ENCODE measurements around the gene PMM2.
"Not testable (repeated sequence)": the region's sequence is repeated elsewhere in the genome, so short reads cannot be mapped to it uniquely, and the experiment has no call there.

The PMM2 gene

DNA sequence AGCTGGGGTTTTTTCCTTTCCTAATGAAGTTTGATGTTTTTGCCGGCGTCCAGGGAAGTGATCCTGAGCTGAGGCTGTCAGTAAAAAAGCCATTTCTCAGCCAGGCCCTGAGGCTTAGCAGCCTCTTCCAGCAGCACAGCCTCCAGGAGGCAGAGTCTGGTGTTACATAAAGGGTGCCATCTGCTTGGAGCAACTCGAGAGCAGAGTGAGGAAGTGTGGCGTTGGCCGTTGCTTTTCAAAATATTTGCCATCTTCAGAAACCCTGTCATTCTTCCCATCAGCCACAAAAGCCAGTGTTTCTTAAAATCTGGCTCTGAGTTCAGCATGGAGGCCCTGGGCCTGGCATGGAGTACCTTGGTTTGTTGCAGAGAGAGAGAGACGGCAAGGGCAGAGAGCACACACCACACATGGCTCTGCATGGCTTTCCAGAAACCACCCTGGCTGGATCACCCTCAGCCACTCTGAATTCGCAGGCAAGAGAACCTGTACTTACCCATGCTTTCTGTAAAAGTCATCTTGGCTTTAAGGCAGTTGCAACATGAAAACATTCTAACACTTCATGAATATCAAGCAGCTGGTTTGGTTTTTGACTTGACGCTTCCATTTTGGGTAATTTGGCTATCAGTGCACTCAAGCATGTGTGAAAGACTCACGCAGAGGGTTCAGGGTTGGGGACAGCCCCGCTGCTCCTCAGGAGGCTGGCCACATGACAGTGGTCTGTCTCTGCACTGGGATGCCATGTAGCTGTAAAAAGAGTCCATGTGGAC lies 21.0 kb downstream of the PMM2 start:
- no peak for DNase-seq (ENCODE audit: low read depth)

DNA sequence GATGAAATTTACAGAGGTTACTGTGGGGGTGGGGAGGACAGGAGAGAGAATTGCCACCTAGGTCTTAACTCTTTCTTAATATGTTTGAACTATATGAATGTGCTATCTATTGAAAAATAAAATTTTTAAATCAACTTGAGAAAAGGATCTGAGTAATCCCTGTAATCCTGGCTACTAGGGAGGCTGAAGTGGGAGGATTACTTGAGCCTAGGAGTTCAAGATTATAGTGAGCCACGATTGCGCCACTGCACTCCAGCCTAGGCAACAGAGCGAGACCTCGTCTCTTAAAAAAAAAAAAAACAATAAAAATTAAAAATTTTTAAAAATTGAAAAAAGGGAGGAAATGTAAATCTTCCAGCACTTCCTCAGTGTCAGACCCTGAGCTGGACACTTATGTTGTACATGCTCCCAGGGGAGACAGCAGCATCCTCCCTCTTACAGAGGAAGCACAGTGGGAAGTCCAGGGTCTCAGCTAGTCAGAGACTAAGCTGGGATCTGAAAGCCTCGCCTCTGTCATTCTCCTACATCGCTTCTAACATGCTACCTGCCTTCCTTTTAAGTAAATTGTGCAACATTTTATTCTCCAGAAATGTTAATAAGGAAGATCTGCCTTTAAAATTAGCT lies 21.9 kb downstream of the PMM2 start:
- DNase-seq (ENCODE audit: low read depth), result no peak

- DNase-seq (ENCODE audit: low read depth), result no peak
These were observed 24.8 kb downstream of the PMM2 start for GRCh38 chr16:8822403-8822802.

- DNase-seq (ENCODE audit: low read depth), result no peak
These were observed 28.7 kb downstream of the PMM2 start for GRCh38 chr16:8826278-8826879.

GRCh38 chr16:8828541-8829165 lies 31.0 kb downstream of the PMM2 start:
- DNase-seq (ENCODE audit: low read depth), result no peak

- DNase-seq (ENCODE audit: low read depth), result no peak
These were observed 33.8 kb downstream of the PMM2 start for GRCh38 chr16:8831450-8831849.

DNA sequence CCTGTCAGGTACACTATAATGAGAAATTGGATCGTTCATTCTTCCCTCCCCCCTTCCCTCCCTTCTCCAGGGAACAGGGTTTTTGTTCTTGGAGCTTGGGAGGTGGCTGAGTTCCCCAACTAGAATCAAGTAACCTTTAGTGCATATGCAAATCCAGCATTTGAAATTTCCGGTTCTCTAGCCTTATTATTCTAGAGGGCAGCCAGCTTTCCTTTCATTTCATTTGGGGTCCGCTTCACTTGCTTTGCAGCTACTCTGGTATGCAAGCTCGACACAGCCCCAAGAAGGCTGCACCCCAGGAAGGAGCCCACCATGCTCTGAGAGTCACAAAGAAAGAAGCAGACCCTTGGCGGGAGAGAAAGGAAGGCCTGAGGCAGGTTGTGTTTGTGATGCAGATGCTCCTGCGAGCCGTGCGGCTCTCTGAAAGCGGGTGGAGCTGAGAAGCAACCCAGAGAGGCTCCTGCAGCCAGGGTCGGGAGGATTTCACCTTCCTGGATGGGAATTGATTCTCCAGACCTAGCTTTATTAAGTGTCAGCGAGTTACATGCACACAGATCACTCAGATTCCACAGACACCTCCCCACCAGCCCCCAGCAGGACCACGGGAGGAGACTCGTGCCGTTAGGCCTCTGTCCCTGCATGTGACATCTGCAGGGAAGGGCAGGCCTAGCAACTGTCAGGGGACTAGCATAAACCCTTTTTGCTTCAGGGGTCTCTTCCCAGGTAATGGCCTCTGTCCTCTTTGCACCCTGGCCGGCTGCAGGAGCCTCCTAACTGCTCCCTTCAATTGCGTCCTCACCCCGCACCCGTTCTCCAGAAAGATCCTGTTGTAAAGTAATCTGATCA lies 34.5 kb downstream of the PMM2 start:
- DNase-seq (ENCODE audit: low read depth), result no peak

GRCh38 chr16:8832717-8833105 lies 35.1 kb downstream of the PMM2 start:
- no peak for DNase-seq (ENCODE audit: low read depth)

DNA sequence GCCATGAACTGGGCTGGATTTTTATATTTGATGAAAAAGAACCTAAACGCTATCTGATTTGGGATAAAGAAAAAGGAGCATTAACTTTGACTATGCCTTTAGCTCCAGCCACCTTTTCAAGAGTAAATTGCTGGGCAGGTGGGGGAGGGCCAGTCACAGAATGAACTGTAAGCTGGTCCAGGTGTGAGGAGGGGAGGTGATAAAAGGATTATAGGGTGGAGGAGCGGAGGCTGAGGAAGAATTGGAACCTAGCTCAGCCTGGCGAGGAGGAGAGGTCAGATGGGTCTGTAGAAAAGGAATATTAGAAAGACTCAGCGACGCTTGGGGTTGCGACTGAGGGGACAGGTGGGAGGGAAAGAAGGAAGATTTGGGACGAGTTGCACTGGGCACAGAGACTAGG lies 39.2 kb downstream of the PMM2 start:
- not testable (repeated sequence) for DNase-seq (ENCODE audit: low read depth)

DNA sequence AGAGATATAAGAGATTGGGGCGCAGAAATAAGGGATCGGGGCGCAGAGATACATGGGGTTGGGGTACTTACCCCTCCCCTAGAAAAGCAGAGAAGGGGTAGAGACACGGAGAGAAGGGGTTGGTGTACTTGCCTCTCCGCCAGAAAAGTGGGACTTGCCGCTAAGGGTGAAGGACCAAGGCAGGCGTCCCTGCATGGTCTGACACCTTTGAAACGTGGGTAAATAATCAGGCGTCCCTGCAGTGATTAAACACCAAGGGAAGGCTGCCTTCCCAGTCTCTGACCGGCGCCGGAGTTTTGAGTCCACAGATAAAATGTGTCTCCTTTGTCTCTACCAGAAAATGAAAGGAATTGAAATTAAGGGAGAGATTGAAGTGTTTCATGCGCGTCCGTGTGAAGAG lies 40.0 kb downstream of the PMM2 start:
- not testable (repeated sequence) for DNase-seq (ENCODE audit: low read depth)

- DNase-seq (ENCODE audit: low read depth), result not testable (repeated sequence)
These were observed 44.4 kb downstream of the PMM2 start for GRCh38 chr16:8842016-8842415.

- DNase-seq (ENCODE audit: low read depth), result not testable (repeated sequence)
These were observed 45.7 kb downstream of the PMM2 start for GRCh38 chr16:8843296-8843695.

DNA sequence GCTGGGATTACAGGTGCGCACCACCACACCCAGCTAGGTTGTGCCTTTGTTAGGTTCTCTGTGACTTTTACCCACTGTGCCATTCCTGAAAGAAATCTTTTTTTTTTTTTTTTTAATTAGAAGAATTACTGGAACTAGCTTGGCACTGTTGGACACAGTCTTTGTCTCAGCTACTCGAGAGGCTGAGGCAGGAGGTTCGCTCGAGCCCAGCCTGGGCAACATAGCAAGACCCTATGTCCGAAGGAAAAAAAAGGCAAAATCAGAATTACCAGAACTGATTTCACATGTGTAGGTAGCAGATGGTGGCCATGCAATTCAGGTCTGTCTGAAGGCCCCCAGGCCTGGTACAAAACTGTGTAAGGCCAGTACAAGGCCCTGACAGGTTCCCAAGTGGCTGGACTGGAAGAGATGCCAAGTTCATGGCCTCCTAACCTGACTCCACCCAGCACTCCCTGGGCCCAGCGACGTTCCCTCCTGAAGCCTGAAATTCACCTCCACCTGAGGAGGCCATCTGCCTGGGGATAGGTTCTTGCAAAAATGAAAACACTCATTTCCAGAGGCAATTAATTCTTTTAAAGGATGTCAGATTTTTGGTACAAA lies 48.2 kb downstream of the PMM2 start:
- DNase-seq (ENCODE audit: low read depth), result no peak

DNA sequence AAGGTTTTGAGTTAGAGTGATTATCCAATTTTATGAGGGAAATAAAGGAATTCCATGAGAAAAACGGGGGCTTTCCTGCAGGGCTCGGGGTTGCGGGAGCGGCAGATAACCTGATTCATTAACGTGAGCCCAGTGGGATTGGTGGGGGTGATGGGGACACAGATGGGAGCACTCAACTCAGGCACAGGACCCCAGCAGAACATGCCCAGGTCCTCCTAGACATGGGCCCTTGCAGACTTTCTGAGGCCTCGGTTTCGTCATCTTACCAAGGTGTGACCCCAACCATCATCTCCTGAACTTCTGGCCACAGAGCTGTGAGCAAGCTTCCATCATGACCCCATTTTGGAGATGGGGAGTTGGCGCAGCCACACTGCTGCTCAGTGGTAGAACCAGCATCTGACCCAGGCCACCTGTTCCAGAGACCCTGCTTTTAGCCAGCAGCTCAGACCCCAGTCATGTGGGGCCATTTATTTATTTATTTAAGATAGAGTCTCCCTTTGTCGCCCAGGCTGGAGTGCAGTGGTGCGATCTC lies 48.8 kb downstream of the PMM2 start:
- DNase-seq (ENCODE audit: low read depth), result no peak

DNA sequence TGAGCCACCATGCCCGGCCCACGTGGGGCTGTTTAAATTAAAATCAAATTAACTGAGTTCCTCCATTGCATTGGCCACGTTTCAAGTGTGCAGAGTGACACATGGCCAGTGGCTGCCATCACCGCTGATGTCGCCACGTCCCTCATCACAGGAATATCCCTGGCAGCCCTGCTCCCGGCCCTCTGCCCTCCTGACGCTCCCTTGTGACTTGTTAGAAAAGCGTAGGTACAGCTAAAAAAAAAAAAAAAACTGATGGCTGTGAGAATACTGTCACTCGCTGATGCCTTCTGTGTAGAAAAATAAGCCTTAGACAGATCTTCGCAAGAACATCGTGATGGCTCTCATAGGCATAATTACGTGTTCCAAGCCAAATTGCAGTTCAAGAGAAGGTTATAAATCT lies 49.5 kb downstream of the PMM2 start:
- DNase-seq (ENCODE audit: low read depth), result no peak

- no peak for DNase-seq (ENCODE audit: low read depth)
These were observed 50.0 kb downstream of the PMM2 start for GRCh38 chr16:8847623-8848022.

DNA sequence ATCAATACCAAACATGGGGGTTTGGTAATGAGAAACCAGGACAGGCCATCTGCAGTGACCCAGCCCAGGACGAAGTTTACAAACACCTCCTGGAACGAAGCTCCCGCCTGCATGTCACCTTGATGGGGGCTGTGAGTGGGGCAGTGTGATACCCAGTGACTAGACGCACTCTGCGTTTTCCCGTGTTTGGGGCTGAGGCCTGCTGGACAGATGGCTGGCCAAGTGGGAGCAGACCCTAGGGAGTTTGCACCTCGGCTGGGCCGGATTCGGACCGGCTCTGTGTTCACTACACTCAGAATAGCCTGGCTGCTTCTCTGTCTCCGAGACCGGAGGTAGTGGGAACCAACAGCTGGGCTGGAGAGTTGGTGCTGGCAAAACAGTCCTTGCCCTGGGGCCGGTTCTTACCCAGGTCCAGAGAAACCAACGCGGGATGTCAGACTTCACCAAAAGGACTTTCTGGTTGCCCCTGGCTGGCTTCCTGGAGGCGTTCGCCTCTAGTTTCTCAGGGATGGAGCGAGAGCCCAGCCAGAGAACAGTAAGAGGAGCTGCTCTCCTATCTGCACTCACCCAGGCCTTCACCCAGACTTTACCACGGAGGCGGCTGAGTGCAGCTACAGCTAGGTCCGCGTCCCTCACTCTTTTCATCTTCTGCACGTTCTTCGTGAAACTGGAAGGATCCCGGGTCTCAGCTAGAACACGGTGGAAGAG lies 50.7 kb downstream of the PMM2 start:
- DNase-seq (ENCODE audit: low read depth), result no peak

- no peak for DNase-seq (ENCODE audit: low read depth)
These were observed 51.3 kb downstream of the PMM2 start for GRCh38 chr16:8848939-8849391.

DNA sequence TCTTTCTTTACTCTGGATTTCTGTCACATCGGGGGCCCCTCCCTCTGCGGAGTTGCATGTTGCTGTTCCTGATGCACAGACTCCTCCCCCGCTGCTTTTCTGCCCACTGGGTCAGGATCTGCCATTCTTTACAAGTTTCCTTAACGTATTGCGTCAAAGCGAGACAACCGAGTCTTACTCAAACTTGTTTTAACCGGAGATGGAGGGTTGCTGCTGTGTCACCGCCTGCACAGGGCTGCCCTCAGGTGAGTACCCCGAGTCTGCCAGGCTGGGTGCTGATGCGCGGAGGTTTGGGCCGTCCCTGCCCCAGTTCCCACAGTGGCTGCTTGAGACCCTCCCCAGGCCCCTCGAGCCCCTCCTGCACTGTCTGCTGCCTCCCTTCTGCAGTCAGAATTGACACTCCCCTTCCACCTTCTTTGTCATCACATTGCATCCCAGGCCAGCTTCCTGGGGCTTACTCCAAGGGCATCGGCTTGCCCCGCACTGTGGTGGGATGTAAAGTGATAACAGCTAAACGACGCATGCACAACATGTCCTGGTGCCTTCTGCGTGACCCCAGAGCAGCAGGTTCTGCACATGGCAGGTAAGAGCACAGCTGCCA lies 51.9 kb downstream of the PMM2 start:
- no peak for DNase-seq (ENCODE audit: low read depth)

GRCh38 chr16:8850279-8850885 lies 52.7 kb downstream of the PMM2 start:
- no peak for DNase-seq (ENCODE audit: low read depth)

All from stimulated activated CD8-positive, alpha-beta memory T cell treated with anti-CD3 and anti-CD28 coated beads, Interleukin-12 subunit alpha, Interleukin-12 subunit beta, amount 100 ng/mL, for 4 hours (primary cell).